ENCODE data around the gene KRTAP5-2.

DNA sequence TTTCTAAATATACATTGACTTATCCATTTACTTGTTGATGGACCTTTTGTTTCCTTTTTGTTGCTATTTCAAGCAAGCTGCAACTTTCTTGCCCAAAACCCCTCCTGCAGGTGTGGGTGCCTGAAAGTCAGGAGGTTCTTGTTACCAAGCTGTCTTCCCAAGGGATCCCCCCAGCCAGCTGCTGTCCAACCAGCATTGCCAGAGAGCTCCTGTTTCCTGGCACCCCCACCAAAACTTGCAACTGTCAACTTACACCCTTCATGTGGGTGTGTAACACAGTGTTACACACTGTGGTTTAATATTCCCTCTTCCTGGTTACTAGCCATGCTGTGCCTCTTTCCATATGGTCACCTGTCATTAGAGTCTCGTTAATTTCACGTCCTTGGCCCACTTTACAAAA lies 11.4 kb downstream of the KRTAP5-2 start:
- no peak for TF ChIP-seq POLR2AphosphoS5 (IDR thresholded peaks at IDR 0.05; ENCODE audit: borderline replicate concordance, low read depth, low read length)
- TF ChIP-seq EZH2 (IDR thresholded peaks at IDR 0.05): no peak
